Measurements from ENCODE around the gene RAPGEF6.
"Not testable (repeated sequence)": the region's sequence is repeated elsewhere in the genome, so short reads cannot be mapped to it uniquely, and the experiment has no call there.

The RAPGEF6 gene

DNA sequence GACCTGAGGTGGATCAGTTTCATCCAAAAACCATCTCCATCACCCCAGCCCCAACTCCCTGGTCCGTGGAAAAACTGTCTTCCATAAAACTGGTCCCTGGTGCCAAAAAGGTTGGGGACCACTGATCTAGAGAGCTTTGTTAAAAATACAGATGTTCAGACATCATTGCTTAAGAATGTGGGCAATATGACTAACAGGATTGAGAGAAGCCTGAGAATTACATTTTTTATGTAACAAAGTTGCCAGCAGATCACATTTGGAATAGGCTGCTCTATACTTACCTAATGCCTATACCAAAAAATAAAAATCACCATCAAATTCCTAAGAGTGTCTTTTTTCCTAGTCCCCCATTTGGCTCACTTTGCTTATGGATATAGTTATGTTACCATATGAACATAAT lies 143.3 kb downstream of the RAPGEF6 start:
- DNase-seq = no peak

DNA sequence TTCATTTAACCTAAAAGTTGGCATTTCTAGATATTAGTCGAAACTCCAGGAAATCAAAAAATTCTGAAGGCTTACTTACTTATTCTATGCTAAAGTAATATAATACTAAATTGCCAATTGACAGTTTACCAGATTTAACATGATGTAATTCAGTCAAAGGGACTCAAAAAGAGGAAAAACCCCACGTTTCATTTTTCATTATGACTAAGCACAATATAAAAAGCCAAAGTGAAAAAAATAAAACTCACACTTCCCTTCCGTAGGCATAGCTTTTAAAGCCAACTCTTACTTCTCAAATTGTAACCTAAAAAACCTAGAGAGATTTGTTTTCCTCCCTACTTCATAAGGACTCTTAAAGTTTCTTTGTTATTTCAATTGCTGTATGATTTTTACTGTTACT lies 146.6 kb downstream of the RAPGEF6 start:
- DNase-seq = peak; percentile 93

DNA sequence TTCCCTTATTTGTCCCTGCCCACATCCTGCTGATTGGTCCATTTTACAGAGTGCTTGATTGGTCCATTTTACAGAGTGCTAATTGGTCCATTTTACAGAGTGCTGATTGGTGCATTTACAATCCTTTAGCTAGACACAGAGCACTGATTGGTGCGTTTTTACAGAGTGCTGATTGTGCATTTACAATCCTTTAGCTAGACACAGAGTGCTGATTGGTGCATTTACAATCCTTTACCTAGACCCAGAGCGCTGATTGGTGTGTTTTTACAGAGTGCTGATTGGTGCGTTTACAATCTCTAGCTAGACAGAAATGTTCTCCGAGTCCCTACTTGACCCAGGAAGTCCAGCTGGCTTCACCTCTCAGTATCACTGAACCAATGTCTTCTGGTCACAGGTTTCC lies 147.7 kb downstream of the RAPGEF6 start:
- not testable (repeated sequence) for DNase-seq

DNA sequence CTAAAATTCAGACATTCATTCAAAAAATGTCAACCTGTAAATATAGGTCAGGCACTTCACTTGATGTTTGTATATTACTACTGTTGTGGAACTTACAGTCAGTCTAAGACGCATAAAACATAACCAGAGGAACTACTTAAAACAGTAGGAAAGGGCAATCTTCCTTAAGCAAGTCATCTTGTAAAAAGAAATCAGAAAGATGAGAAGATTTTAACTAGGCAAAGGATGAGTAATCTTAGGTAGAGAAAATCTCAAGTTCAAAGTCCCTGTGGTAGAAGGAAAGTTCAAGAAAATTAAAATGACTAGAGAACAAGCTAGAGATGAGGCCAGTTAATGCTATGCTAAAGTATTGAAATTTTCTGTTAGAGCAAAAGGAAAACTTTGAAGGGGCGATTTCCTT lies 152.4 kb downstream of the RAPGEF6 start:
- no peak for DNase-seq

DNA sequence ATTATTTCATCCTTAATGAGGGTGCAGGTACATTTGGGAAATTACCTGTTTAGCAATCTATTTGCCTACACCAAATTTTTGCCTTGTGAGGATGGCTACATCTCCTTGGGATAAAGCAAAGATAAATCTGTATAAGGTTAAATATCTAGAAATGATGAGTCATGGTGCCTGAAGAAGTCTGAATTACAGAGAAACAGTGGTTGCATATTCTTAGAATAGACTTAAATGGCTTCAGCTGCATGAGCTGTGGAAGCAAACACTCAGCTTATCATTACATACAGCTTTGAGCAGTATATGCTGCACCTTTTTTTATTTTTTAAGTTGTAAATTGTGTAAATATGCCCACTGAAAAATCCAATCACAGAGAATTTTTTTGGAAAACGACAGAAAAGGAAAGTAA lies 153.5 kb downstream of the RAPGEF6 start:
- no peak for DNase-seq

DNA sequence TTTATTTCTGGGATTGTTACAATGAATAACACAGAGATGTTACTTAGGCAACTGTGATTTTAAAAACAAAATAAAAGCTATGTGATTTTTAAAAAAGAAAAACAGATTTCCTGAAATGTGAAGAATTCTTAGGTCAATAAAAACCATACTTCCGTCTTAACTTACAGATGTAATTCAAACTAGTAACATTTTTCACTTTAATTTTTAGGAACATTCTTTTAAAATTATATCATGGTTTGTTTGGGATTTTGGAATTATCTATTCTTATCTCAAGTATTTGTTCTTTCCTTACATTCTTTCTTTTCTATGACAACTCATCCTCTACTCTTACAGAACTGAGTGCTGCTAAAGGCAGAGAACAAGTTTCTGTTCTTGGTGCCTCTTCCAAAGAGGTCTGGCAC lies 159.5 kb downstream of the RAPGEF6 start:
- no peak for DNase-seq

DNA sequence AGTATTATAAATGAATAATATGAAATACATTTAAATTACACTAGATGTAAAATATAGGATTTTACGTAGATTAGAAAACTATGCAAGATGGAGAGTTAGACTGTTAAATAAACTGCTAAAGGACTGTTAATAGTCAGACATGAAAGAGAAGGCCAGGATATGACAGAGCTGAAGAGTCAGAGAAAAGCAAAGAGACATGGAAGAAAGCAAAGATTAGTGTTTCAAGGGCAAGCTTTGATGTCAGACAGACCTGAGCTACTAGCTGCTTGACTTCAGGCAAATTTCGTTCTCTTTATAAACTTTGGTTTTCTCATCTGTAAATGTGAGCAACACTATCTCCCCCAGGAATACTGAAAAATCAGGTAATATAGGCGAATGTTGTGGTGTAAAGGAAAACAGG lies 161.3 kb downstream of the RAPGEF6 start:
- no peak for DNase-seq

DNA sequence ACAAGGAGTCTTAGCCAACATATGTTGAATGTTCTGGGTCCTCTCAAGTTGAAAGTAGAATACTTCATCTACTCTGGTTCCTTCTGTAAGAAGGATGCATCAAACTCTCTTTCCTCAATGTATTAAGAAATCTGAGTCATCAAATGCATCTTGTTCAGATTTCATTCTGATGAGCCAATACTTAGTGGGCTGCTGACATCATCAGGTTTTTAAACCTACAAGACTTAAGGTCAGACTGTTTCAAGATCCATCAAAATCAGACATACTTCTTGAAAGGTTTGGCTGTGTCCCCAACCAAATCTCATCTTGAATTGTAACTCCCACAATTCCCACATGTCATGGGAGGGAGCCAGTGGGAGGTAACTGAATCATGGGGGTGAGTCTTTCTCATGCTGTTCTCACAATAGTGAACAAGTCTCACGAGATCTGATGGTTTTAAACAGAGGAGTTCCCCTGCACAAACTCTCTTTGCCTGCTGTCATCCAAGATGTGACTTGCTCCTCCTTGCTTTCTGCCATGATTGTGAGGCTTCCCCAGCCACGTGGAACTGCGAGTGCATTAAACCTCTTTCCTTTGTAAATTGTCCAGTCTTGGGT lies 168.8 kb downstream of the RAPGEF6 start:
- peak; percentile 75 for DNase-seq

DNA sequence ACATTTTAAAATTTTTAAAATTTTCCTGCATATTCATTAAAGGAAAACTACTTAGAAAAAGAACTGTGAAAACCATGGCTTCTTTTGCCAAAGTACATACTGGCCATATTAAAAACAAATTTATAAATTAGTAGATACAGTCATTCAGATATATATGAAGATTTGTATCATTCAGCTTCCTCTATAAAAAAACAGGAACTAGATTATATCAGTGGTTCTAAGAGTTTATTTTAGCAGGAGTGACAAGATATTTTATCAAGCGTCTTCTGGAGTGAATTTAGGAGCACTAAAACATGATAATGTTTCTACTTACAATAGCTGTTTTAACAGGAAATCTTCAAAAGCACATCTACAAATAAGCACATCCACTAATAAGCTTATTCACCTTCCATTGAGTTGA lies 171.4 kb downstream of the RAPGEF6 start:
- DNase-seq = peak; percentile 38

DNA sequence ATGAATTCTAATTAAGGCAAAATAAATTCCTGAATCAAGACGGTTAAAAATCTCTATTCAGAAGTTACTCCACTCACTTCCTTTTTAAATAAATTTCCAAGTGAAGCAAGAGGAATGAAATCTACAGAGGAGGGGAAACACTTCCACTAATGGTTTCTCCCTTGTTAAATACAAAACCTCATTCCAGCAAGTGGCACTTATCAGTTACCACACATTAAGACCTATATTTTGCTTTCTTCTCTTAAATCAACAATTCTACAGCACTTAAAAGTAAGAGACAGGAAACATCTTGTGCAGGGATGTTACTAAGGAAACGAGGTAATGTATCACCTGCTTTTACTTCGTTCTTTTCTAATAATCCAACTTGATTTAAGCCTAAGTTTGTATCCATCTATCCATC lies 172.6 kb downstream of the RAPGEF6 start:
- DNase-seq = peak; percentile 61

DNA sequence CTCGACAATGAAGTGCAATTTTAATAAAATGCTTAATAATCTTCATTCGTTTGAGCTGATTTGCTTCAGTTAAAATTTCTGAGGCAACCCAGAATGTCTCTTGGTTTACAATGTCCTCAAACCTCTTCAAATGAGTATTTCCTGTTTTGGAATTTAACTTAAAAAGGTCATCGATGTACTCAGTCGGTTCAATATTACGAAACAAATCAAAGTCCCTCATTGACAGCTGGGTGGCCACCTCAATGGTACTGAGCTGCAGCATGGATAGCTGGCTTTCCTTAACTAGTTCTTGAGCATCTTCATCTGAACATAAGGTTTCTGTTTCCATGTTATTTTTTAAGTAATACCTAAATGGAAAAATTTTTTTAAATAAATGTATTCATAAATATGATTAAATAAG lies 173.3 kb downstream of the RAPGEF6 start:
- DNase-seq = peak; percentile 8

DNA sequence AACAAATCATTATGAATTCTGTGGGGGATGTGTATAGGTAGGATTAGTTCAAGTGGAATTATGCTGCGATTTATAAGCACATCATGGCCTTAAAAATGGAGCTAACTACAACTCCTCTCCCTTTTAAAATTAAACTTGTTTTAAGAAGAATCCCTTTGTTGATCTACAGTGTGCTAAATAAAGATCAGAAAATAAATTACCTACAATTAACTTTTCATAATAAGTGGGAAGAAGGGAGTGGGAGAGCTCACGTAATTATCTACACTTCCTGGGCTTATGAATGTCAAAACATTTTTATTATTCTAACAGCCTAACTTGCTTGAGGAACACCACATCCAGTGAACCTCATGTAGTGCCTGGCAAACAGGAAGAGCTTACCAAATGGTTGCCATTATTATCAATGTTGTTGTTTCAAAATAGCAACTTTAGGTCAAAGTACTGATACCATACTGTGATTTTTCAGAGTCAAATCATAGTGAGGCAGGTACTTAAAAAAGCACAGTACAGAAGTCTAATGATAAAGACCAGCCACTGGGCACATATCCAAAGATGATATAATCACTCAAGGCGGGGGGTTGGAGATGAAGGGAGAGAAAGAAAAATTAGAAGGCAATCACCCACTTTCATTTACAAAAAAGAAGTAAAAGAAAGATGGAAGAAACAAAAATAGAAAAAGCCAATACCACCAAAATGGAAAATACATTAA lies 174.0 kb downstream of the RAPGEF6 start:
- DNase-seq = no peak

DNA sequence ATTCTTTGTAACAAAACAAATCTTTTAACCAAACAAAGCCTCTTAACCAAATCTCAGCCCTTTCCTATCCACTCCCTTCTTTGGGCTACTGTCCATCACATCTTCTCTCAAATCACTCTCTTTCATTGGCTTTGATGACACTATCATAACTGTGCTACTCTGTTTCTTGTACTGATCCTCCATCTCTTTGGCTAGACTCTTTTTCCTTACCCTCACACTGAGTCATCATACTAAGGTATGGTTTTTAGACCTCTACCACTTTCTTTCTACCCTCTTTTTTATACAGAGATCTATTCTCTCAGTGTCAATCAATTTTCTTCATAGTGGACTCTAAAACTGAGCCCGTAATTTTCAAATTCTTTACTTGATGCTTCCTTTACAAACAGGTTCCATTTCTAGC lies 174.9 kb downstream of the RAPGEF6 start:
- DNase-seq = no peak

DNA sequence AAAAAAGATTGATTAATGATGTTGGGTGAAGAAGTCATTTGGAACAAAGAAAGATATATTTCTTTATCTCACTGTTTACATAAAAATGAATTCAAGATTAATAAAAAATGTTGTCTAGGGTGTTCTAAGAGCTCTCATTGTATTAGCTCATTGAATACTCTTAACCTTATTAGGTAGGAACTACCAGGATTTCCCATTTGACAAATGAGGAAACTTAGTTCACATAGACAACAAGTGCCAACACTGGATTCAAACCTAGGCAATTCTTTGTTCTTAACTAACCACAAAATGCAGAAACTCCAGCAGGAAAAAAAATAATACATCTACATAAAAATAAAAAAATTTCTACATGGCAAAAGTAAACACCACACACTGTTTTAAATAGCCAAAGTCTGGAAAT lies 175.8 kb downstream of the RAPGEF6 start:
- DNase-seq = no peak

DNA sequence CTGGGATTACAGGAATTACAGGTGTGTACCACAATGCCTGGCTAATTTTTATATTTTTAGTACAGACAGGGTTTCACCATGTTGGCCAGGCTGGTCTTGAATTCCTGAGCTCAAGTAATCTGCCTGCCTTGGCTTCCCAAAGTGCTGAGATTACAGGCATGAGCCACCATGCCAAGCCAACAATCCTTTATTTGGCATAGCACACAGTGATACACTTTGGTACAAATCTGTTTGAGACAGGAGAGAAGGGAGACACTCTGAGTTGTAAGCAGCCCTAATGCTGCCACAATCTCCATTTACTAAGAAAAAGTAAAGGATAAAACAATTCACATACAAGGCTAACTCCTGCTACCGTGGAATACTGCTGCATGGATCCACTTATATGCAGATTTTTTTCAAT lies 177.8 kb downstream of the RAPGEF6 start:
- DNase-seq = no peak

DNA sequence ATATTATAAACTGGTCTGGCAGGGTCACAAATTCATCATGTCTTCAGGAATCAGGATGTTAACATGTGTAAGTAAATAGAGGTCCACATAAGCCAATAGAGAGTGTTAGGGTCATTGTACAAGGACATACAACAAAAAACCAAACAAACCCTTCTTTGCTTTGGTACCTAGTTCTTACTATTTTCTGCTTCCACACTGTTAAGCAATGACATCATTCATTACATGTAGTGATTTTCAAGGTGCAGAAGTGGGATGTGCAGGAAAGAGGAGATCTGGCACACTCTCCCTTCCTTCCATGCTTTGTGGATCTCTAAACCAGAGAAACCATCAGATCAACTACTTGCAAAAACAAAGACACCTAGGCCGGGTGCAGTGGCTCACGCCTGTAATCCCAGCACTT lies 184.1 kb downstream of the RAPGEF6 start:
- no peak for DNase-seq

DNA sequence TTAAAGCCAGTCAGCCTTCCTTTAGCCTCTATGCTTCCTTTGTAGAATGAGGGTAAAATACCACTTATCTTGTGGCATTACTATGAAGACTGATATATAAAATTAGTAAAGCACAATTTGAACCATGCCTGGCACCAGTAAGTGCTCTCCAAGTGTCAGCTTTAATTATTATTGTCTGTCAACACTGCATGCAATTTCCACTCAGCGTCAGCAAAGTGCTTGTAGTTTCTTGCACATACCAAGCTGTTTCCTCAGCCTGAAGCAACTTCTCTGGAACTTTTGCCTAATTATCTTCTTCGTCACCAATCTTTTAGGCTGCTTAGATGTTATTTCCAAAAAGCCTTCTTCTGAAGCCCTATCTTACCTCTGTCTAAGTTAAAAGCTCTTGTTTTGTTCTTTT lies 193.8 kb downstream of the RAPGEF6 start:
- DNase-seq = no peak

DNA sequence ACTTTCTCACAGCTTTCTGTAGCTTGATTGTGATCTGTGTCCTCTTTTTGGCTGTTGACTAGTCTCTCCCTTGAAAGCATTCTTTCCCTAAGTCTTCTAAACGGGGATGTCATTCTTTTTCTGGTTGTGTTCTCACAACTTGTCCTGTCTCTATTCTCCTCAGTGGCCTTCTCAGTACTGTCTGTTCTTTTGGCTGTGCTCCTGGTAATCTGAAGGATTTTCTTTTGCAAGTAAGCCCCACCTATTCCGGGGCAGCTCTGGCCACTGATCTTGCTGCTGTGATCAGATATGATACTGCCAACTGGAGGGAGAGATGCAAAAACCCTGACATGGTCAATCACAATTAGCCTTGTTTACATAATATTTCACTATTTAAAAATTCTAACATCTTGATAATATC lies 198.9 kb downstream of the RAPGEF6 start:
- no peak for DNase-seq

DNA sequence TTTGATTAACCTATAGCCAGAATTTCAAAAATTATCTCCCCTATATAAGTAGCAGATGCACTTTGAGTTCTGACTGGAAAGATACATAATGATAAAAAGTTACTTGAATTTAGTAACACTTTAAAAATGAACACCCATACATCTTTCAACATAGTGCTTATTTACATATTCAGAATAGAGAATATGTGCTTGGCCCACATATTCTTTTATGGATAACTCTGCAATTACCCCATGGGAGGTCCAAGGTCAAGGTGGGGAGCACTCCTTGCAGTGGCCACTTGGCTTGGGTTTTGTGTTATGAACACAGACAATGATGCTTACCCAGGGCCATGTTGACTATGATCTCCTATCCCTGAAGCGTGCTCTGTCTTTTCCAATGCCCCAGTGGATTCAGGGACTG lies 201.9 kb downstream of the RAPGEF6 start:
- no peak for DNase-seq

DNA sequence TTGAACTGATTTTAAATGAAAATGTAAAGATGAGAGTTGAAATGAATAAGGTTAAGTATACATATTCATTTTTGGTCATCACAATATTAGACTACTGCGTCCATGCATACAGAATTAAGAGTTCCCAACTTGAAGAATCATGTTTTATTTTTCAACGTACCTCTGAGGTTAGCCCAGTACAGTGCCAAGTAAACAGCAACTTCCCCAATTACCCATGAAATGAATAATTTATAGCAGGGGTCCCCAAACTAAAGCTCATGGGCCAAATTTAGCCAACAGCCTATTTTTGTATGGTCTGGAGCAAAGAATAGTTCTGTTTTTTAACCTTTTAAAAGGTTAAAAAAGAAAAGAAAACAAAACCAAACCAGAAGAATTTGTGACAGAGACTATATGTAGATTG lies 203.2 kb downstream of the RAPGEF6 start:
- no peak for DNase-seq

DNA sequence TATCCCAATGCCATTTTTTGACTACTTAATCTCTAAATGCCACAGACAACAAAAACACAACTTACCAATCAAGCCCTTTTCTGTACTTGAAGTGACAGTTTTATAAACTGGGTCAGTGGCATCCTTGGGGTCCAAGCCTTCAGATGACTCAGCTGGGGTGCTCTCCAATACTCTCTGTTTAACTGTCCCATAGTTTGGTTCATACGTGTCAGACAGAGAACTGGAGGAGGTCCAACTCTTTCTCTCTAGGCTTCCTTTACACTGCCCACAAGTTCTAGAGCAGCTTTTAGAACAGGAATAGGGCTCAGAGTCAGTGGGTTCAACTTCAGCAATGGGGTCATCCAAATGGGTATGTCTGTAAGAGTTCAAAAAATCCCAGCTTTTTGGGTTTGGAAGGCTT lies 204.2 kb downstream of the RAPGEF6 start:
- DNase-seq = no peak

DNA sequence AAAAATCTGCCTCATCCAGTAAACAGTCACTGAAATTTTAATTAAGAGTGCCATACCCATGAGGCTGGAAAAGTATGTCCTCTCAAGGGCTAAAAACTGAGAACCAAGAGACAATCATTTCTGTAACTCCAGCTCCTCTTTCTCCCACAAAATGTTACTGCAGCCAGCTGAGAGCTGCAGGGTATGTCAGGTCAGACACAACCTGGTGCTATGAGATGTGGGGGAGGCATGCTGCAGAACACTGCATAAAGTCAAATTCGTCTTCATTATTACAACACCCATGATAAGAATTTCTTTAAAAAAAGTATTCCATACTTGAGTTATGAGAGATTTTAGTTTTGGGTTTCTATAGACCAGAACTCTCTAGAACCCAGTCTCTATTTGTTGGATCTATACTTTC lies 209.0 kb downstream of the RAPGEF6 start:
- DNase-seq = no peak

DNA sequence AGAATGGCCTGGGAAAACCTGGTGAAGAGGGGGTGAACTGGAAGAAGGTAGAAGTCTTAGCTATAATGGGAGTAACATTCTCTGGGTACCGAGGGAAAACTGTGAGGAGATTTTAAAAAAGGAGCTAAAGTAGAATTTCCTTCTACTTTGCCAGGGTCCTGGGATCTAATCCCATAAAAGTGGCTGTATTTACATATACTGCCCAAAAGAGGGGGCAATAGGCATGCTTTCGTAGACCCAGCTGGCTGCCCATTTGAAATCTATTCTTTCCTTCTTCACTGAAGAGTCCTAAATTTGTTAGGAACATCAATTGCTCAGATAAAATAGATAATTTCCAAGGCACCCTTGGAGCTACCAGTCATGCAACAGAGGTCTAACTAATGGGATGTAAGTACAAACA lies 212.0 kb downstream of the RAPGEF6 start:
- DNase-seq = peak; percentile 6

DNA sequence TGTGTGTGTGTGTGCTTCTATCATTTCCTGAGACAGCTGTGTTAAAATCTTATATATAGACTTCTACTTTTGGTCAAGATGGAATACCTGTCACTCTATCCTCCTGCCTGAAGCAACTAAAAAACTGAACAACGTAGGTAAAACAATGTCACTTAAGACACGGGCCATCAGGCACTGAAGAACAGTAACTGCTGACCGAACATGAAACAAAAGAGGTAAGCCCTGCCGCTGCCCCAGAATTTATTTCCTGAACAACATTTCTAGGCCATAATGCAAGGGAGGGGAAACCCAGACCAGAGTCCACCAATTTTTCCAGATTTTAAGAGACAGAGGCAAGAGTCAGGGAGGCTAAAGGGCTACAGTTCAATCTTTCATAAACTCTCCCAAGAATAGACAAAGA lies 215.2 kb downstream of the RAPGEF6 start:
- no peak for DNase-seq

DNA sequence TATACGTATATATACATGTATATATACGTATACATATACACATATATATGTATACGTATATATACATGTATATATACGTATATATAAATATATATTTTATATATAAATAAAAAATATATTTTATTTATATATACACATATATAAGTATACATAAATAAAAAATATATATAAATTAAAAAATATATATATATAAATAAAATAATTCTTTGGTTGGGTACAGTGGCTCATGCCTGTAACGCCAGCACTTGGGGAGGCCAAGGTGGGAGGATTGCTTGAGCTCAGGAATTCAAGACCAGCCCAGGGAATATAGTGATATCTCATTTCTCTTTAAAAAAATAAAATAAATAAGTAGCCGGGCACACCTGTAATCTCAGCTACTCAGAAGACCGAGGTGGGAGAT lies 216.2 kb downstream of the RAPGEF6 start:
- DNase-seq = no peak
